ENCODE results near the gene LRTM2. TPM values are rescaled to one million over a fixed set of nuclear protein-coding genes. Genes with fewer than 3 reads are reported as not detected.

The LRTM2 gene
- total RNA-seq = not detected in 2 replicates

GRCh38 chr12:1820191-1820895 lies at the start of gene LRTM2:
TSS of gene LRTM2 (plus strand) at chr12:1820565. CDS start at chr12:1828149, 7,584 bp downstream.

Other genes with a start within 250 kb of the LRTM2 start
- gene FBXL14, start 226.0 kb upstream of the LRTM2 start, total RNA-seq = 8.3 and 22.2 TPM in 2 replicates
- 9.6 and 120 TPM in 2 replicates for gene WNT5B, start 191.3 kb upstream of the LRTM2 start, total RNA-seq
- gene ADIPOR2, start 129.5 kb upstream of the LRTM2 start, total RNA-seq = 30.0 and 37.1 TPM in 2 replicates
- gene CACNA2D4, start 98.1 kb downstream of the LRTM2 start, total RNA-seq = 0.22 and 2.3 TPM in 2 replicates
- gene DCP1B, start 183.9 kb downstream of the LRTM2 start, total RNA-seq = 15.1 and 20.3 TPM in 2 replicates
- 2.4 and 3.6 TPM in 2 replicates for gene CACNA1C, start 232.4 kb downstream of the LRTM2 start, total RNA-seq

Data from placental pericyte (primary cell).